ENCODE data around the gene IST1.

The IST1 gene

GRCh38 chr16:71920658-71921057 lies 25.3 kb downstream of the IST1 start:
- DNase-seq: no peak

DNA sequence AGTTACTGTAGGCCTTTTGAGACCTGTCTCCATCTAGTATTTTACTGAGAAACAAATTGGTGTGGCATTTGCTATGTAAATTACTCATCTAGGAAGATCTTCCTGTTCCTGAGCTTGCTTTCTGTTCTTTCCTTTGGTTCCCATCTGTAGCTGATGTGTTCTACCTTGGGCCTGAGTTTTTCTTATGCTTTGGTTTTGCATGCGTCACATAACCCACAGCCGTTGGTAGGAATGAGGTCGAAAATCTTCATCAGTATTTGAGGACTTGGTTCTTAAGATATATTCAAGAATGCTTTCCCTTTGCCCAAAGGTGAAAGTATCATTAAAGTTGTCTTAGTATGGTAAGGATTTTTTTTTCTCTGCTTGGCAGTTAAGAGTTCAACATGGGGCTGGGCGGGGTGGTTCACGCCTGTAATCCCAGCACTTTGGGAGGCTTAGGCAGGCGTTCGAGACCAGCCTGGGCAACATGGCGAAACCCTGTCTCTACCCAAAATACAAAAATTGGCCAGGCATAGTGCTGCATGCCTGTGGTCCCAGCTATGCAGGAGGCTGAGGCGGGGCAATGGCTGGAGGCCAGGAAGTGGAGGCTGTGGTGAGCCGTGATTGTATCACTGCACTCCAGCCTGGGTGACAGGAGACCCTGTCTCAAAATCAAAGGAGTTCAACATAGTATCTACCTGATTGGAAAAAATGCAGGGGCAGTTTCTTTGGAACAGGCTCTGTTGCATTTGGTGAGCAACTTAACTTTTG lies 28.8 kb downstream of the IST1 start:
- DNase-seq: no peak

DNA sequence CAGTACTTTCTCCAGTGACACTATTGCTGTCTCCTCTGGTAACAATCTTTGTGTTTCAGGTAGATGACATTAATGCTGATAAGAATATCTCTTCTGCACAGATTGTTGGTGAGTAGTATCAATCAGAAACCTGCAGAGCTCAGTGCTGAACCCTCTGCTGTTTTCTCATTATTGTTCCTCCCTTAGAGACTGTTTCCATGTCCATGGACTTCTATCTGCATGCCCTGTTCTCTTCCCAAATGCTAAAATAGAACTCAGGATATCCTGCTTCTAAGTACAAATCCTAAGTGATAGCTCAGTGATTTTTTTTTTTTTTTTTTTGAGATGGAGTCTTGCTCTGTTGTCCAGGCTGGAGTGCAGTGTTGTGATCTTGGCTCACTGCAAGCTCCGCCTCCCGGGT lies 29.4 kb downstream of the IST1 start:
- DNase-seq: no peak

DNA sequence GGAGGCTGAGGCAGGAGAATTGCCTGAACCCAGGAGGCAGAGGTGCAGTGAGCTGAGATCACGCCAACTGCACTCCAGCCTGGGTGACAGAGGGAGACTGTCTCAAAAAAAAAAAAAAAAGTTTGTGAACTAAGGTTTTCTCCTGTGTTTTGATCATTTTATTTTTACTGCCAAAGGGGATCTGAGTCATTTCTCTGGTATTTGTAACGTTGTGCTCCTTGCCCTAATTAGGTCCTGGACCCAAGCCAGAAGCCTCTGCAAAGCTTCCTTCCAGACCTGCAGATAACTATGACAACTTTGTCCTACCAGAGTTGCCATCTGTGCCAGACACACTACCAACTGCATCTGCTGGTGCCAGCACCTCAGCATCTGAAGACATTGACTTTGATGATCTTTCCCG lies 32.1 kb downstream of the IST1 start:
- DNase-seq: no peak

DNA sequence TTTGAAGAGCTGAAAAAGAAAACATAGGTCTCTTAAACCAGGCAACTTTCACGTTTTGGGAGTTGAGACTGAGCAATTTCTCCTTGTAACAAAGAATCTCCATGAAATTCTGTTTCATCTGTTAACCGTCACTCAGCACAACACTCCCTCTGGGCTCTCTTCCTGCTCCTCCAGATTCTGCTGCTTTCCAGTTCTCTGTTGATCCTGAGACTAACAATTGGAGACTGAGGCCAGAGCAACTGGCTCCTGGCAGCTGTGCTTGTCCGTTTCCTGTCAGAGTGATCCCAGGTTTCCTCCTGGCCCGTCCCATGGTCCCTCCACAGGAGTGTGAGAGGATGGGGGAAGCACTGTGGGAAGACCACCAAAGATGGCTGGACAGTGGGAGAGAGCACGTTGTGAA lies 32.5 kb downstream of the IST1 start:
- DNase-seq: no peak

DNA sequence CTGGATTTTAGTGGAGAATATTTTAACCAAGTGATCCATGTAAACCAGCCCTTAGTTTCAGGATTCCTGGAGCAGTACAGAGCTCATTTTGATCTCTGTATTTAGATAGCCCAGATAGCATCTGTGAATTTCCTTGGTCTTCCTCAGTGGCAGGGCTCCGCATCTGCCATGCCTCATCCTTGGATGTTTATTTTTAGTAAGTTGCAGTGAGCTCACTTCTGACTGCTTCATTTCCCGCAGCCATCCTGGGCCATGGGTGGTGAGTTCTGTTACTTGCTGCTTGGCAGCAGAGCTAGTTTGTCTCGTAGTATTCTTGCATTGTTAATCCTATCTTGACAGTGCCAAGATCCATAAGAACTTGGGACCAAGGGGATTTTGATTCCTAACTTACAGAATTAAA lies 33.7 kb downstream of the IST1 start:
- DNase-seq: no peak

- DNase-seq: no peak
These were observed 34.8 kb downstream of the IST1 start for GRCh38 chr16:71930013-71930563.

- DNase-seq: no peak
These were observed 35.7 kb downstream of the IST1 start for GRCh38 chr16:71931001-71931400.

DNA sequence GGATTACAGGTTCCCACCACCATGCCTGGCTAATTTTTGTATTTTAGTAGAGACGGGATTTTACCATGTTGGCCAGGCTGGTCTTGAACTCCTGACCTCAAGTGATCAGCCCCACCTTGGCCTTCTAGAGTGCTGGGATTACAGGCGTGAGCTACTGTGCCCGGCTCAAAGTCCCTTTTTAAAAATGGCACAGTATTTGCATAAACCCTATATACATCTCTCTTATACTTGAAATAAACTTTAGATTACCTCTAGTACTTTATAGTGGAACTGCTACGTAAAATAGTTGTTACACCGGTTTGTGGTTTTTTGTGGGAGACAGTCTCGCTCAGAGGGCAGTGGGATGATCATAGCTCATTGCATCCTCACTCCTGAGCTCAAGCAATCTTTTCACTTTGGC lies 36.3 kb downstream of the IST1 start:
- no peak for DNase-seq

DNA sequence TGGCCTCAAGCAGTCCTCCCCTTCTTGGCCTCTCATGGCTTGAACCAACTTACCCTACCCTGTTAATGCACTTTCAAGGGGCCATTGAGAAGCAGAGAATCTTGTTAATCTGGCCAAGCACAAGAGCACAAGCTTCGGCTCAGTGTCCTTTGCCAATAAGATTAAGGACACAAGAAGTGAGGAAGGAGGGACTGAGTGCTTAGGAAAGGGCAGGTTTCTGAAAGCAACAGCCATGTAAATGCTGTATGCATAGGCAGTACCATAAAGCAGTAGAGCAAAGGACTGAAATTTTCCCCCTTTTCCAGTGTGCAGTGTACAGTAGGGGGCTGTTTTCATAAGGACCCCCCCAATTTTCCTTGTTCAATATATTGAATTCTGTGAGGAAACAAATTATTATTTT lies 37.7 kb downstream of the IST1 start:
- no peak for DNase-seq

GRCh38 chr16:71933913-71934695 lies 38.8 kb downstream of the IST1 start:
- DNase-seq: no peak

- no peak for DNase-seq
These were observed 42.7 kb downstream of the IST1 start for GRCh38 chr16:71937868-71938510.

- no peak for DNase-seq
These were observed 48.6 kb downstream of the IST1 start for GRCh38 chr16:71943887-71944286.

GRCh38 chr16:71945616-71946015 lies 50.3 kb downstream of the IST1 start:
- DNase-seq: no peak

DNA sequence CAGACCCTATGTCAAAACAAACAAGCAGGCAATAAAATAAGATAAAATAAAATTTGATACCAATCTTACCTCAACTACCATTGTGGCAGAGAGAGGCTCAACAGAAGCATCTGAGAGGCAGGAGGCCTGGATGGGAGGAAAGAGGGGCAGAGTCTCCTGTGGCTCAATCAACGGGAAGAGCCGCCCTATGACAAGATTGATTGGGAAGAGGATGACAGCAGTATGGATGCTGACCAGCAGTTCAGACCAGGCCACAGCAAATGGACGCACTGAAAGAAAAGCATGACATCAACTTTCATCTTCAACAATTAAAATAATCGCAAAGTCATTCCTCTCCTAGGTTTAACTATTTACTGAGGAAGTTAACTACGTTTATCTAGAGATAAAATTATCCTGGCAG lies 57.5 kb downstream of the IST1 start:
- no peak for DNase-seq

GRCh38 chr16:71954180-71954579 lies 58.8 kb downstream of the IST1 start:
- DNase-seq: no peak

- no peak for DNase-seq
These were observed 59.4 kb downstream of the IST1 start for GRCh38 chr16:71954699-71955195.

GRCh38 chr16:71956486-71956885 lies 61.2 kb downstream of the IST1 start:
- DNase-seq: no peak

- DNase-seq: peak; percentile 3
These were observed 66.0 kb downstream of the IST1 start for GRCh38 chr16:71961066-71962039.

- no peak for DNase-seq
These were observed 68.0 kb downstream of the IST1 start for GRCh38 chr16:71963125-71963875.

DNA sequence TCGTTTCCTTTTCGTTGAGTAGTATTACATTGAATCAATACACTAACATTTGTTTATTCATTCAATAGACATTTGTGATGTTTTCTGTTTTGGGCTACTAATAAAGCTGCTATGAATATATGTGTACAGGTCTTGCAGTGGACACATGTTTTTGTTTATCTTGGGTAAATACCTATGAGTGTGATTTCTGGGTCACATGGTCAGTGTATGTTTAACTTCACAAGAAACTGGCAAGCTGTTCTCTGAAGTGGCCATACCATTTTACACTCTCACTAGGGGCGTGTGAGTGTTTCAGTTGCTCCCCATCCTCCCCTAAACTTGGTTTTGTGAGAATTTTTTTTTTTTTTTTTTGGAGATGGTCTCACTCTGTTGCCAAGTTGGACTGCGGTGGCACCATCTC lies 69.9 kb downstream of the IST1 start:
- DNase-seq: no peak

GRCh38 chr16:71966932-71967331 lies 71.6 kb downstream of the IST1 start:
- no peak for DNase-seq

Data from NCI-H187 treated with DMSO at 0.1 percent for 48 hours (cell line).